ENCODE results near the gene CPA1. TPM values are rescaled to one million over a fixed set of nuclear protein-coding genes. Genes with fewer than 3 reads are reported as not detected.
"Not testable (repeated sequence)": the region's sequence is repeated elsewhere in the genome, so short reads cannot be mapped to it uniquely, and the experiment has no call there.

The CPA1 gene
- total RNA-seq, 1 experiment from 2014 or later: not detected

DNA sequence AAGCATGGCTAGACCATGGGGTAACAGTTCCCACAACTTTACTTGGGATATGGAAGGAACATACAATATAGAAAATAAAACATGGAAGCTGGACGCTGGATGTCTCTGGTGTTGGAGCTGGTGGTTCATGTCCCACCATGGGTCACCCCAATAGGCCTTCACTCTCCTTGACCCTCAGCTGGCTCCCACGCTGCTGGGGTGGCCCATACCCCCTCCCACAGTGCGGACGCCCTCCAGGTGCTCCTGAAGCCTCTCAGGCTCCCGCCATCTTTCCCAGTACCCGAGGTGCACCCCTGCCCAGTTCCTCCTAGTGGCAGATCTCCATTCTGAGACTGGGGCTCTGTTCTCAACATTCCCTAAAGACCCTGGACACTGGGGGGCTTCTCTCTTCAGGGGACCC lies 5.8 kb upstream of the CPA1 start:
- Mint-ChIP-seq H3K4me3 (ENCODE audit: unreplicated experiment) (peak overlapping the region; percentile 75), H3K27me3 (ENCODE audit: insufficient read depth, unreplicated experiment) (no peaks in the 10 kb centered on the region), H3K36me3 (ENCODE audit: insufficient read depth, unreplicated experiment) (peaks cover 13% of the 10 kb centered on the region), H3K4me1 (ENCODE audit: low read depth, unreplicated experiment) (peaks cover 32% of the 10 kb centered on the region), H3K27ac (ENCODE audit: unreplicated experiment) (peak overlapping the region; percentile 98), H3K9me3 (ENCODE audit: unreplicated experiment) (peaks cover 23% of the 10 kb centered on the region)
- H3K4me1 ChIP-seq: peaks cover 35% of the 10 kb centered on the region
- BruUV-seq (replicated peaks): TSS peak; percentile 80
- no peak overlapping the region for H3K4me3 ChIP-seq (ENCODE audit: low read depth, low read length)
- intact Hi-C loops (cut with micrococcal nuclease; ENCODE audit: unreplicated experiment): no loop called here
- ChIA-PET POLR2A (no interaction called here), CTCF (no interaction called here)
- H3K9me3 ChIP-seq: peaks cover 11% of the 10 kb centered on the region
- no peak for DNase-seq
- H3K27me3 ChIP-seq (replicated peaks; ENCODE audit: control insufficient read depth, insufficient read depth, low read length): no peaks in the 10 kb centered on the region
- TF ChIP-seq CTCF (IDR thresholded peaks at IDR 0.05; ENCODE audit: insufficient read depth in 1 of 2, low read depth in 1 of 2, low read length in 1 of 2, severe bottlenecking in 1 of 2, unreplicated experiment in 1 of 2): no peak
- 0 out of 2 replicates have a peak, but pooled peaks cover 2% of the 10 kb centered on the region for H3K36me3 ChIP-seq (ENCODE audit: control insufficient read depth, insufficient read depth, low read length)

DNA sequence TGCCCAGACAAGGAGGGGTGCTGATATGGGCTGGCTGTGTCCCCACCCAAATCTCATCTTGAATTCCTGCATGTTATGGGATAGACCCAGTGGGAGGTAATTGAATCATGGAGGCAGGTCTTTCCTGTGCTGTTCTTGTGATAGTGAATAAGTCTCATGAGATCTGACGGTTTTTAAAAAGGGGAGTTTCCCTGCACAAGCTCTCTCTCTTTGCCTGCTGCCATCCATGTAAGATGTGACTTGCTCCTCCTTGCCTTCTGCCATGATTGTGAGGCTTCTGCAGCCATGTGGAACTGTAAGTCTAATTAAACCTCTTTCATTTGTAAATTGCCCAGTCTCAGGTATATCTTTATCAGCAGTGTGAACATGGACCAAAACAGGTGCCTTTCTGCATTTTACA lies 3.8 kb upstream of the CPA1 start:
- BruUV-seq (replicated peaks); H3K36me3 ChIP-seq (ENCODE audit: control insufficient read depth, insufficient read depth, low read length); H3K4me3 Mint-ChIP-seq (ENCODE audit: unreplicated experiment); intact Hi-C loops (cut with micrococcal nuclease; ENCODE audit: unreplicated experiment); H3K27ac Mint-ChIP-seq (ENCODE audit: unreplicated experiment); DNase-seq; CTCF ChIA-PET; H3K4me3 ChIP-seq (ENCODE audit: low read depth, low read length); H3K36me3 Mint-ChIP-seq (ENCODE audit: insufficient read depth, unreplicated experiment); POLR2A ChIA-PET; H3K27me3 Mint-ChIP-seq (ENCODE audit: insufficient read depth, unreplicated experiment); H3K27me3 ChIP-seq (replicated peaks; ENCODE audit: control insufficient read depth, insufficient read depth, low read length): not testable (repeated sequence)
- H3K4me1 ChIP-seq: peaks cover 29% of the 10 kb centered on the region
- Mint-ChIP-seq H3K4me1 (ENCODE audit: low read depth, unreplicated experiment) (peaks cover 26% of the 10 kb centered on the region), H3K9me3 (ENCODE audit: unreplicated experiment) (peaks cover 22% of the 10 kb centered on the region)
- peaks cover 11% of the 10 kb centered on the region for H3K9me3 ChIP-seq

DNA sequence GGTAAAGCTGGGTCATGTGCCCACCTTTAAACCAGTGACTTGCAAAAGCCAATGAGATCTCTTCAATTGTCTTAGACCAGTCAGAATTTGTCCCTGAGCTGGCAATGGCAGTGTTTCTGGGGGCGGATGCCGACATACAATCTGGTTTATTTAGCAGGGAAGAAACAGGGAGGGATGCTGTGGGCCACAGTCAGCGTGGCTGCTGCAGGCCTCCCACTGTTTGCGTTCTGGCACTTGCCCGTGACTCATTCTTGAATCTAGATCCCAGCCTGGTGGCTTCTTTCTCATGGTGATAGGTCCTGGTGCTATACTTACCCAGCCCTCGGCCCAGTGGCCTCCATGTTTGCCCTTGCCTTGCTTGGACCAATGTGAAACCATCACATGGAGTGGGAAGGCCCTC lies 3.1 kb upstream of the CPA1 start:
- peaks cover 8% of the 10 kb centered on the region for H3K36me3 Mint-ChIP-seq (ENCODE audit: insufficient read depth, unreplicated experiment)
- peaks cover 21% of the 10 kb centered on the region for H3K4me1 Mint-ChIP-seq (ENCODE audit: low read depth, unreplicated experiment)
- ChIA-PET POLR2A (no interaction called here), CTCF (no interaction called here)
- Histone ChIP-seq H3K4me1 (peaks cover 23% of the 10 kb centered on the region), H3K9me3 (peaks cover 11% of the 10 kb centered on the region), H3K36me3 (ENCODE audit: control insufficient read depth, insufficient read depth, low read length) (no peaks in the 10 kb centered on the region), H3K4me3 (ENCODE audit: low read depth, low read length) (no peak overlapping the region), H3K27me3 (replicated peaks; ENCODE audit: control insufficient read depth, insufficient read depth, low read length) (no peaks in the 10 kb centered on the region)
- no TSS peak for BruUV-seq (replicated peaks)
- H3K9me3 Mint-ChIP-seq (ENCODE audit: unreplicated experiment): peaks cover 15% of the 10 kb centered on the region
- TF ChIP-seq CTCF (IDR thresholded peaks at IDR 0.05; ENCODE audit: insufficient read depth in 1 of 2, low read depth in 1 of 2, low read length in 1 of 2, severe bottlenecking in 1 of 2, unreplicated experiment in 1 of 2): no peak
- no peak overlapping the region for H3K27ac Mint-ChIP-seq (ENCODE audit: unreplicated experiment)
- intact Hi-C loops (cut with micrococcal nuclease; ENCODE audit: unreplicated experiment): no loop called here
- H3K4me3 Mint-ChIP-seq (ENCODE audit: unreplicated experiment): no peak overlapping the region
- no peaks in the 10 kb centered on the region for H3K27me3 Mint-ChIP-seq (ENCODE audit: insufficient read depth, unreplicated experiment)
- DNase-seq: no peak

DNA sequence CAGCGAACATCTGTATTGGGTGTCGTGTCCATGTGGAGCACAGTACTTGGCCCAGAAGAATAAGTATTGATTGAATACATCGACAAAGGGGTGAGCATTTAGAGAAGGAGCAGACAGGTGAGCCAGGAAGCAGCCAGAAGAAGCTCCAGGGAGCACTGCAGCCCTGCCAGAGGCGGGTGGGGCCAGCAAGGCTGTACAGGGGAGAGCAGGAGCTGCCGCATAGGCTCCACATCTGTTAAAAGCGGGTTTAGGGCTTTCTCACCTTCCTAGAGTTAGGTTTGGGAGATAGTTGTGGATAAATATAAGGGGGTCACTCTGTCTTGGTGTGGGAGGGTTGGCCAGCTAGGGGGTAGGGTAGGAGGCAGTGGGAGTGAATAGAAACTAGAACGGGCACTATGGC lies 1.3 kb upstream of the CPA1 start:
- BruUV-seq (replicated peaks): no TSS peak

More for the DNA sequence above, 1.3 kb upstream of the CPA1 start:
- ChIA-PET CTCF (no interaction called here), POLR2A (no interaction called here)
- H3K27me3 Mint-ChIP-seq (ENCODE audit: insufficient read depth, unreplicated experiment): no peaks in the 10 kb centered on the region
- H3K4me3 ChIP-seq (ENCODE audit: low read depth, low read length): no peak overlapping the region
- H3K9me3 ChIP-seq: peaks cover 11% of the 10 kb centered on the region
- no peaks in the 10 kb centered on the region for H3K36me3 Mint-ChIP-seq (ENCODE audit: insufficient read depth, unreplicated experiment)
- H3K4me1 Mint-ChIP-seq (ENCODE audit: low read depth, unreplicated experiment): peaks cover 8% of the 10 kb centered on the region
- H3K36me3 ChIP-seq (ENCODE audit: control insufficient read depth, insufficient read depth, low read length): no peaks in the 10 kb centered on the region
- intact Hi-C loops (cut with micrococcal nuclease; ENCODE audit: unreplicated experiment): no loop called here
- peaks cover 13% of the 10 kb centered on the region for H3K9me3 Mint-ChIP-seq (ENCODE audit: unreplicated experiment)
- TF ChIP-seq CTCF (IDR thresholded peaks at IDR 0.05; ENCODE audit: insufficient read depth in 1 of 2, low read depth in 1 of 2, low read length in 1 of 2, severe bottlenecking in 1 of 2, unreplicated experiment in 1 of 2): no peak
- no peak overlapping the region for H3K4me3 Mint-ChIP-seq (ENCODE audit: unreplicated experiment)
- H3K4me1 ChIP-seq: peaks cover 10% of the 10 kb centered on the region
- DNase-seq: peak in 1 of 2 experiments; percentile 15
- no peaks in the 10 kb centered on the region for H3K27me3 ChIP-seq (replicated peaks; ENCODE audit: control insufficient read depth, insufficient read depth, low read length)
- H3K27ac Mint-ChIP-seq (ENCODE audit: unreplicated experiment): peak overlapping the region; percentile 9
